ENCODE data around the gene AUTS2. TPM values are rescaled to one million over a fixed set of nuclear protein-coding genes. Genes with fewer than 3 reads are reported as not detected.

Gene AUTS2
- total RNA-seq, 1 experiment from 2014 or later, result 50.0 TPM

DNA sequence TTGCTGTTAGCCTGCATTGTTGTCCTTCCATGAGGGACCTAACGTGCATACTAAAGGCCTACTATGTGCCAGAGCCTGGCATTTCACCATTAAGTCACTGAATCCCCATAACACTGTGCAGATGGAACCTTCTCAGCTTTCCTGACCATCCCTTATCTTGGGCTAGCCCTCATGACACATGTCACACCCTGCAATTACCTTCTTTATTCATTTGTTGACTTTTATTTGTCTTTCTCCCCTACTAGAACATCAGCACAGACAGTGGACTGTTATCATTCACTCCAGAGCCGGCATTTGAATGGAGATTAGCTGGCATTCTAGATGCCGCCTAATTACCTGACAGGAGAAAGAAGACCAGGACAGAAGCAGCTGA, 1062.5 kb downstream of the AUTS2 start:
- ChIA-PET POLR2A (no interaction called here), CTCF (no interaction called here)
- Mint-ChIP-seq H3K9me3 (no peaks in the 10 kb centered on the region), H3K27ac (no peak overlapping the region), H3K4me3 (no peak overlapping the region), H3K36me3 (no peaks in the 10 kb centered on the region), H3K4me1 (peaks cover 18% of the 10 kb centered on the region), H3K27me3 (ENCODE audit: low read depth) (no peaks in the 10 kb centered on the region)
- ATAC-seq (no peak; the same call in 1 of the 2 replicates), DNase-seq (ENCODE audit: low spot score) (no peak)
- TF ChIP-seq OVOL2 (CRISPR knock-in tag; IDR thresholded peaks at IDR 0.05; ENCODE audit: borderline replicate concordance), result no peak
- TF ChIP-seq ZNF219 (CRISPR knock-in tag; IDR thresholded peaks at IDR 0.05; ENCODE audit: borderline replicate concordance), result no peak
- TF ChIP-seq TP53 (CRISPR knock-in tag; IDR thresholded peaks at IDR 0.05), result no peak
- TF ChIP-seq CBFB (CRISPR knock-in tag; IDR thresholded peaks at IDR 0.05; ENCODE audit: low read depth), result no peak
- no peak for TF ChIP-seq MXD4 (CRISPR knock-in tag; IDR thresholded peaks at IDR 0.05; ENCODE audit: borderline replicate concordance)
- TF ChIP-seq, protein P1, sequence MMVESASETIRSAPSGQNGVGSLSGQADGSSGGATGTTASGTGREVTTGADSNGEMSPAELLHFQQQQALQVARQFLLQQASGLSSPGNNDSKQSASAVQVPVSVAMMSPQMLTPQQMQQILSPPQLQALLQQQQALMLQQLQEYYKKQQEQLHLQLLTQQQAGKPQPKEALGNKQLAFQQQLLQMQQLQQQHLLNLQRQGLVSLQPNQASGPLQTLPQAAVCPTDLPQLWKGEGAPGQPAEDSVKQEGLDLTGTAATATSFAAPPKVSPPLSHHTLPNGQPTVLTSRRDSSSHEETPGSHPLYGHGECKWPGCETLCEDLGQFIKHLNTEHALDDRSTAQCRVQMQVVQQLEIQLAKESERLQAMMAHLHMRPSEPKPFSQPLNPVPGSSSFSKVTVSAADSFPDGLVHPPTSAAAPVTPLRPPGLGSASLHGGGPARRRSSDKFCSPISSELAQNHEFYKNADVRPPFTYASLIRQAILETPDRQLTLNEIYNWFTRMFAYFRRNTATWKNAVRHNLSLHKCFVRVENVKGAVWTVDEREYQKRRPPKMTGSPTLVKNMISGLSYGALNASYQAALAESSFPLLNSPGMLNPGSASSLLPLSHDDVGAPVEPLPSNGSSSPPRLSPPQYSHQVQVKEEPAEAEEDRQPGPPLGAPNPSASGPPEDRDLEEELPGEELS (CRISPR knock-in tag; IDR thresholded peaks at IDR 0.05), result no peak
- no peak for TF ChIP-seq SMAD4 (CRISPR knock-in tag; IDR thresholded peaks at IDR 0.05)
- TF ChIP-seq, protein P2, sequence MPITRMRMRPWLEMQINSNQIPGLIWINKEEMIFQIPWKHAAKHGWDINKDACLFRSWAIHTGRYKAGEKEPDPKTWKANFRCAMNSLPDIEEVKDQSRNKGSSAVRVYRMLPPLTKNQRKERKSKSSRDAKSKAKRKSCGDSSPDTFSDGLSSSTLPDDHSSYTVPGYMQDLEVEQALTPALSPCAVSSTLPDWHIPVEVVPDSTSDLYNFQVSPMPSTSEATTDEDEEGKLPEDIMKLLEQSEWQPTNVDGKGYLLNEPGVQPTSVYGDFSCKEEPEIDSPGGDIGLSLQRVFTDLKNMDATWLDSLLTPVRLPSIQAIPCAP (CRISPR knock-in tag; IDR thresholded peaks at IDR 0.05), result no peak
- TF ChIP-seq ZNF671 (CRISPR knock-in tag; IDR thresholded peaks at IDR 0.05), result no peak
- TF ChIP-seq, protein P3, sequence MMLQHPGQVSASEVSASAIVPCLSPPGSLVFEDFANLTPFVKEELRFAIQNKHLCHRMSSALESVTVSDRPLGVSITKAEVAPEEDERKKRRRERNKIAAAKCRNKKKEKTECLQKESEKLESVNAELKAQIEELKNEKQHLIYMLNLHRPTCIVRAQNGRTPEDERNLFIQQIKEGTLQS (CRISPR knock-in tag; conservative IDR thresholded peaks at IDR 0.05), result no peak
- TF ChIP-seq JUN (CRISPR knock-in tag; IDR thresholded peaks at IDR 0.05), result no peak
- no peak for TF ChIP-seq ZNF423 (CRISPR knock-in tag; IDR thresholded peaks at IDR 0.05)
- TF ChIP-seq, protein P4, sequence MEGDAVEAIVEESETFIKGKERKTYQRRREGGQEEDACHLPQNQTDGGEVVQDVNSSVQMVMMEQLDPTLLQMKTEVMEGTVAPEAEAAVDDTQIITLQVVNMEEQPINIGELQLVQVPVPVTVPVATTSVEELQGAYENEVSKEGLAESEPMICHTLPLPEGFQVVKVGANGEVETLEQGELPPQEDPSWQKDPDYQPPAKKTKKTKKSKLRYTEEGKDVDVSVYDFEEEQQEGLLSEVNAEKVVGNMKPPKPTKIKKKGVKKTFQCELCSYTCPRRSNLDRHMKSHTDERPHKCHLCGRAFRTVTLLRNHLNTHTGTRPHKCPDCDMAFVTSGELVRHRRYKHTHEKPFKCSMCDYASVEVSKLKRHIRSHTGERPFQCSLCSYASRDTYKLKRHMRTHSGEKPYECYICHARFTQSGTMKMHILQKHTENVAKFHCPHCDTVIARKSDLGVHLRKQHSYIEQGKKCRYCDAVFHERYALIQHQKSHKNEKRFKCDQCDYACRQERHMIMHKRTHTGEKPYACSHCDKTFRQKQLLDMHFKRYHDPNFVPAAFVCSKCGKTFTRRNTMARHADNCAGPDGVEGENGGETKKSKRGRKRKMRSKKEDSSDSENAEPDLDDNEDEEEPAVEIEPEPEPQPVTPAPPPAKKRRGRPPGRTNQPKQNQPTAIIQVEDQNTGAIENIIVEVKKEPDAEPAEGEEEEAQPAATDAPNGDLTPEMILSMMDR (IDR thresholded peaks at IDR 0.05), result no peak
- TF ChIP-seq MYBL2 (CRISPR knock-in tag; IDR thresholded peaks at IDR 0.05), result no peak
- no peak for TF ChIP-seq RORB (CRISPR knock-in tag; IDR thresholded peaks at IDR 0.05)
- TF ChIP-seq EMX1 (CRISPR knock-in tag; IDR thresholded peaks at IDR 0.05), result no peak

DNA sequence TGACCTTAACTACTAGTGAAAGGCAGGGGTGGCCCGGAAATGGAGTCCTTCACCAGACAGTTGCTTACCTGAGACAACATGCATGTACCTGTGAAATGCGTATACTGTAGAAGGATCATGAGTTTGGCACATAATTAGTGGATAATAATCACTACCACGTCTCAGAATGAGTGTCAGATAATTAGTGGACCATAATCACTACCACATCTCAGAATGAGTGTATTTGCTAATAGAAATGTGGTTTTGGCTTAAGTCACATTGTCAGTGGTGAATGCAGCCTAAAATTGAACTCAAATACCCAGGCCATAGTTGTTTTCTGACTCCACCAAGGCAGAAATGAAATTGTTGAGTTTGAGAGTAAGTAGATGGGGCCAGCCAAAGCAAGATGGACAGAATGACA, 1065.4 kb downstream of the AUTS2 start:
- Mint-ChIP-seq H3K9me3 (no peaks in the 10 kb centered on the region), H3K4me3 (no peak overlapping the region), H3K36me3 (no peaks in the 10 kb centered on the region), H3K27ac (no peak overlapping the region), H3K27me3 (ENCODE audit: low read depth) (no peaks in the 10 kb centered on the region; the same call in 1 of the 2 replicates), H3K4me1 (peaks cover 27% of the 10 kb centered on the region)
- ChIA-PET POLR2A (no interaction called here), CTCF (no interaction called here)
- no peak for ATAC-seq
- TF ChIP-seq, protein P5, sequence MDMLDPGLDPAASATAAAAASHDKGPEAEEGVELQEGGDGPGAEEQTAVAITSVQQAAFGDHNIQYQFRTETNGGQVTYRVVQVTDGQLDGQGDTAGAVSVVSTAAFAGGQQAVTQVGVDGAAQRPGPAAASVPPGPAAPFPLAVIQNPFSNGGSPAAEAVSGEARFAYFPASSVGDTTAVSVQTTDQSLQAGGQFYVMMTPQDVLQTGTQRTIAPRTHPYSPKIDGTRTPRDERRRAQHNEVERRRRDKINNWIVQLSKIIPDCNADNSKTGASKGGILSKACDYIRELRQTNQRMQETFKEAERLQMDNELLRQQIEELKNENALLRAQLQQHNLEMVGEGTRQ (CRISPR knock-in tag; IDR thresholded peaks at IDR 0.05), result no peak
- TF ChIP-seq ETV6 (CRISPR knock-in tag; IDR thresholded peaks at IDR 0.05) (no peak), ZNF263 (CRISPR knock-in tag; IDR thresholded peaks at IDR 0.05; ENCODE audit: low read depth) (no peak), ZNF396 (CRISPR knock-in tag; IDR thresholded peaks at IDR 0.05; ENCODE audit: borderline replicate concordance) (no peak), MYBL2 (CRISPR knock-in tag; IDR thresholded peaks at IDR 0.05) (no peak)
- TF ChIP-seq, protein P6, sequence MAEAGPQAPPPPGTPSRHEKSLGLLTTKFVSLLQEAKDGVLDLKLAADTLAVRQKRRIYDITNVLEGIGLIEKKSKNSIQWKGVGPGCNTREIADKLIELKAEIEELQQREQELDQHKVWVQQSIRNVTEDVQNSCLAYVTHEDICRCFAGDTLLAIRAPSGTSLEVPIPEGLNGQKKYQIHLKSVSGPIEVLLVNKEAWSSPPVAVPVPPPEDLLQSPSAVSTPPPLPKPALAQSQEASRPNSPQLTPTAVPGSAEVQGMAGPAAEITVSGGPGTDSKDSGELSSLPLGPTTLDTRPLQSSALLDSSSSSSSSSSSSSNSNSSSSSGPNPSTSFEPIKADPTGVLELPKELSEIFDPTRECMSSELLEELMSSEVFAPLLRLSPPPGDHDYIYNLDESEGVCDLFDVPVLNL (CRISPR knock-in tag; IDR thresholded peaks at IDR 0.05; ENCODE audit: borderline replicate concordance, low read depth), result no peak
- TF ChIP-seq, protein P4 (IDR thresholded peaks at IDR 0.05), result no peak
- TF ChIP-seq, protein P7, sequence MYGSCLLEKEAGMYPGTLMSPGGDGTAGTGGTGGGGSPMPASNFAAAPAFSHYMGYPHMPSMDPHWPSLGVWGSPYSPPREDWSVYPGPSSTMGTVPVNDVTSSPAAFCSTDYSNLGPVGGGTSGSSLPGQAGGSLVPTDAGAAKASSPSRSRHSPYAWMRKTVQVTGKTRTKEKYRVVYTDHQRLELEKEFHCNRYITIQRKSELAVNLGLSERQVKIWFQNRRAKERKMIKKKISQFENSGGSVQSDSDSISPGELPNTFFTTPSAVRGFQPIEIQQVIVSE (CRISPR knock-in tag; IDR thresholded peaks at IDR 0.05; ENCODE audit: borderline replicate concordance), result no peak
- TF ChIP-seq, protein P8, sequence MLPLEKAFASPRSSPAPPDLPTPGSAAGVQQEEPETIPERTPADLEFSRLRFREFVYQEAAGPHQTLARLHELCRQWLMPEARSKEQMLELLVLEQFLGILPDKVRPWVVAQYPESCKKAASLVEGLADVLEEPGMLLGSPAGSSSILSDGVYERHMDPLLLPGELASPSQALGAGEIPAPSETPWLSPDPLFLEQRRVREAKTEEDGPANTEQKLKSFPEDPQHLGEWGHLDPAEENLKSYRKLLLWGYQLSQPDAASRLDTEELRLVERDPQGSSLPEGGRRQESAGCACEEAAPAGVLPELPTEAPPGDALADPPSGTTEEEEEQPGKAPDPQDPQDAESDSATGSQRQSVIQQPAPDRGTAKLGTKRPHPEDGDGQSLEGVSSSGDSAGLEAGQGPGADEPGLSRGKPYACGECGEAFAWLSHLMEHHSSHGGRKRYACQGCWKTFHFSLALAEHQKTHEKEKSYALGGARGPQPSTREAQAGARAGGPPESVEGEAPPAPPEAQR (CRISPR knock-in tag; IDR thresholded peaks at IDR 0.05), result no peak
- TF ChIP-seq, protein P9, sequence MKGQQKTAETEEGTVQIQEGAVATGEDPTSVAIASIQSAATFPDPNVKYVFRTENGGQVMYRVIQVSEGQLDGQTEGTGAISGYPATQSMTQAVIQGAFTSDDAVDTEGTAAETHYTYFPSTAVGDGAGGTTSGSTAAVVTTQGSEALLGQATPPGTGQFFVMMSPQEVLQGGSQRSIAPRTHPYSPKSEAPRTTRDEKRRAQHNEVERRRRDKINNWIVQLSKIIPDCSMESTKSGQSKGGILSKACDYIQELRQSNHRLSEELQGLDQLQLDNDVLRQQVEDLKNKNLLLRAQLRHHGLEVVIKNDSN (CRISPR knock-in tag; IDR thresholded peaks at IDR 0.05), result no peak
- no peak for DNase-seq (ENCODE audit: low spot score)
